Spleen (tissue), 11 donors: ENCODE data around the gene ECEL1. TPM values are rescaled to one million over a fixed set of nuclear protein-coding genes. Genes with fewer than 3 reads are reported as not detected.

Experiments
- DNase-seq: peaks from one replicate; pipeline ENCODE4 v3.0.0-alpha.2; 2020
- H3K27ac ChIP-seq, 8 donors: fragments of 200-600 bp; sonication (generic) in 7 of 8; 1 replicate in 4 of 8; 2 replicates in 4 of 8; pipeline versions ENCODE4 v1.5.0 to v1.8.0; 2016 to 2021; ENCODE audit warnings: inconsistent platforms in 4 of 8, mild to moderate bottlenecking in 4 of 8, moderate library complexity in 1 of 8
- H3K27me3 ChIP-seq, 7 donors: fragments of 200-600 bp; sonication (generic) in 6 of 7; replicated peaks in 1 of 7; 1 replicate in 4 of 7; 2 replicates in 3 of 7; pipeline versions ENCODE4 v1.5.0 to v1.8.0; 2016 to 2021; ENCODE audit warnings: inconsistent platforms in 3 of 7, mild to moderate bottlenecking in 1 of 7
- H3K36me3 ChIP-seq, 6 donors: fragments of 200-600 bp; sonication (generic) in 5 of 6; 1 replicate in 4 of 6; 2 replicates in 2 of 6; pipeline versions ENCODE4 v1.5.0 to v1.8.0; 2016 to 2021; ENCODE audit warnings: inconsistent platforms in 2 of 6
- H3K4me1 ChIP-seq, 6 donors: fragments of 200-600 bp; sonication (generic) in 5 of 6; 1 replicate in 3 of 6; 2 replicates in 3 of 6; pipeline versions ENCODE4 v1.5.0 to v1.8.0; 2016 to 2021; ENCODE audit warnings: inconsistent platforms in 3 of 6
- H3K4me3 ChIP-seq, 8 donors: fragments of 200-600 bp; sonication (generic) in 7 of 8; 1 replicate in 4 of 8; 2 replicates in 4 of 8; pipeline versions ENCODE4 v1.5.0 to v1.8.0; 2016 to 2021; ENCODE audit warnings: inconsistent platforms in 4 of 8, mild to moderate bottlenecking in 4 of 8, moderate library complexity in 2 of 8
- H3K9me3 ChIP-seq, 8 donors: fragments of 200-600 bp; sonication (generic) in 7 of 8; 1 replicate in 4 of 8; 2 replicates in 4 of 8; pipeline versions ENCODE4 v1.5.0 to v1.8.0; 2016 to 2021; ENCODE audit warnings: inconsistent platforms in 4 of 8
- CTCF ChIP-seq, 11 experiments: fragments of 200-600 bp in 7 of 11; fragments of 450-650 bp in 4 of 11; sonication (generic) in 4 of 11; IDR thresholded peaks in 8 of 11; conservative IDR thresholded peaks in 3 of 11; 1 replicate in 7 of 11; 2 replicates in 4 of 11; pipeline versions ENCODE4 v1.4.0 to v1.8.0; 2016 to 2021; ENCODE audit warnings: antibody characterized with exemption in 11 of 11, inconsistent platforms in 4 of 11, mild to moderate bottlenecking in 1 of 11
- POLR2A ChIP-seq, 3 donors: fragments of 450-650 bp; IDR thresholded peaks; one replicate each; pipeline ENCODE4 v1.5.1; 2017; ENCODE audit warnings: antibody characterized with exemption in 3 of 3, mild to moderate bottlenecking in 1 of 3
- POLR2AphosphoS5 ChIP-seq, 3 donors: sonication (generic); formaldehyde crosslinking; IDR thresholded peaks; one replicate each; pipeline ENCODE4 v1.5.1; 2017; ENCODE audit warnings: antibody characterized with exemption in 3 of 3
- WGBS, 5 donors: extraction: QIAGEN DNeasy Blood & Tissue Kit in 3 of 5; methylation state at CpG; one replicate each; pipeline versions ENCODE4 v1.1.5 to v1.1.7; 2013 to 2018; 5-methylcytosine and 5-hydroxymethylcytosine counted together
- intact Hi-C: fragments of 100-400 bp; cut with DNase I; formaldehyde crosslinking; loops from one replicate; pipeline ENCODE4 v1.15.0; 2023; ENCODE audit warnings: low total_unique reads
- polyA plus RNA-seq, 3 donors: library from polyadenylated mRNA; stranded (reverse); fragments of 200-250 nt; gene quantifications; one replicate each; pipeline ENCODE4 v1.2.1, GENCODE V29; 2013
- total RNA-seq, 7 donors: library from RNA; depleted of rRNA in 3 of 7; stranded (reverse); fragments of >200 nt in 3 of 7; fragmentation: NEBNext Ultra II Directional in 4 of 7; extraction: Animal tissue kit (Norgen Biotek cat#: 25700) in 4 of 7; gene quantifications; one replicate each; pipeline versions ENCODE4 v1.1.0 to v1.2.1, GENCODE V29; 2016 to 2021
- donor health status: healthy with polysubstance abuse.
- donor health status: DM: no; HTN: no; CAD: no; lungs with moderate emphysema.
- donor health status: DM: no; HTN: no; CAD: no.
- donor health status: Bipolar disorder and iron deficiency.
- donor health status: healthy.
- donor health status: DM: no; HTN: no; CAD: no.
- donor health status: DM: yes; HTN: yes; CAD: no.

Gene ECEL1
- total and polyA plus RNA-seq, 10 donors, result 0.10 to 23.1 (median 0.32) TPM; not detected in 2

GRCh38 chr2:232524771-232525170 lies 37.1 kb upstream of the ECEL1 start:
- no peak overlapping the region for H3K27ac ChIP-seq
- peaks cover 10 to 37% (median 32%) of the 10 kb centered on the region in 6 donors for H3K4me1 ChIP-seq
- no peaks in the 10 kb centered on the region for H3K9me3 ChIP-seq
- H3K36me3 ChIP-seq, result no peaks in the 10 kb centered on the region
- WGBS, 5 donors, result 69 to 80% (median 74%) methylated on average over 4 to 6 of the region's 6 CpGs
- no peak for DNase-seq
- H3K4me3 ChIP-seq, result peak overlapping the region in 1 of 8 donors; percentile 63
- H3K27me3 ChIP-seq, result peaks cover 12 to 100% (median 56%) of the 10 kb centered on the region in 7 donors
- TF ChIP-seq POLR2AphosphoS5 (IDR thresholded peaks at IDR 0.05) (no peak), POLR2A (IDR thresholded peaks at IDR 0.05) (no peak), CTCF (IDR thresholded peaks at IDR 0.05 in 8 of 11, conservative IDR thresholded peaks at IDR 0.05 in 3 of 11) (no peak)
- intact Hi-C loops, result loop anchor here (10.0 kb wide), 1 partner anchor 70 kb away; the partner anchor contains the start of gene ALPI

GRCh38 chr2:232523682-232524597 lies 36.3 kb upstream of the ECEL1 start:
- Histone ChIP-seq H3K27me3 (peaks cover 12 to 100% (median 56%) of the 10 kb centered on the region in 7 donors), H3K27ac (no peak overlapping the region), H3K4me3 (peak overlapping the region in 7 of 8 donors; percentile 15 to 63 (median 19)), H3K4me1 (peaks cover 10 to 37% (median 32%) of the 10 kb centered on the region in 6 donors), H3K36me3 (no peaks in the 10 kb centered on the region), H3K9me3 (no peaks in the 10 kb centered on the region)
- intact Hi-C loops, result loop anchor here (10.0 kb wide), 1 partner anchor 69 kb away; the partner anchor contains the start of gene ALPI
- no peak for DNase-seq
- 0 to 2% (median 2%) methylated on average over 43 to 75 of the region's 75 CpGs for WGBS, 5 donors
- TF ChIP-seq POLR2AphosphoS5 (IDR thresholded peaks at IDR 0.05), result peak in 1 of 3 donors; percentile 31
- TF ChIP-seq CTCF (IDR thresholded peaks at IDR 0.05 in 8 of 11, conservative IDR thresholded peaks at IDR 0.05 in 3 of 11), result no peak

GRCh38 chr2:232523402-232523681 lies 35.7 kb upstream of the ECEL1 start:
- H3K9me3 ChIP-seq, result no peaks in the 10 kb centered on the region
- peak overlapping the region in 5 of 8 donors; percentile 15 to 63 (median 22) for H3K4me3 ChIP-seq
- H3K27ac ChIP-seq, result no peak overlapping the region
- DNase-seq, result no peak
- TF ChIP-seq CTCF (IDR thresholded peaks at IDR 0.05 in 8 of 11, conservative IDR thresholded peaks at IDR 0.05 in 3 of 11), result no peak
- no peaks in the 10 kb centered on the region for H3K36me3 ChIP-seq
- WGBS, 5 donors, result 14 to 20% (median 16%) methylated on average over 1 to 16 of the region's 16 CpGs
- intact Hi-C loops, result loop anchor here (10.0 kb wide), 1 partner anchor 69 kb away; the partner anchor contains the start of gene ALPI
- H3K27me3 ChIP-seq, result peaks cover 12 to 100% (median 56%) of the 10 kb centered on the region in 7 donors
- H3K4me1 ChIP-seq, result peaks cover 10 to 37% (median 32%) of the 10 kb centered on the region in 6 donors
